ENCODE data around the gene EFHC1.

Gene EFHC1

DNA sequence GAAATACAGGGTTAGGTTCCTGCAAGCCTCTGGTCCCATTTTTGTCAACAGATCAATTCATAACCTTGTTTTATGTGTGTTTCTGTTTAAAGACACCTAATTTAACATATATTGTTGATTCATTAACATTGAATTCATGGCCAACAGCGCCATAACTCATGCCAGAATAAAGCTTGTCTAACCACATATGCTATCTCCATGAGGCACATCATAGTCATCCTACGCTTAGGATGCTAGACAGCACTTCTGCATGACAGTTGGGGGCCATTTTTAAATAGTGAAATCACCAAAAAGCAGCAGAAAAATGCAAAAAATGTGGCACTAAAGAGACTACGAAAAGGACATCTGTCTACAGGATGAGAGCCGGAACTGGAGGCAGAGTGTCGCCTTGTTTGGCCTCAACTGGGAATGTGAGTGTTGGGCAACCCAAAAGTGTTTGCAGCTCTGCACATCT lies 118.8 kb downstream of the EFHC1 start:
- no peak for DNase-seq (ENCODE audit: low read depth in 2 of 2)

DNA sequence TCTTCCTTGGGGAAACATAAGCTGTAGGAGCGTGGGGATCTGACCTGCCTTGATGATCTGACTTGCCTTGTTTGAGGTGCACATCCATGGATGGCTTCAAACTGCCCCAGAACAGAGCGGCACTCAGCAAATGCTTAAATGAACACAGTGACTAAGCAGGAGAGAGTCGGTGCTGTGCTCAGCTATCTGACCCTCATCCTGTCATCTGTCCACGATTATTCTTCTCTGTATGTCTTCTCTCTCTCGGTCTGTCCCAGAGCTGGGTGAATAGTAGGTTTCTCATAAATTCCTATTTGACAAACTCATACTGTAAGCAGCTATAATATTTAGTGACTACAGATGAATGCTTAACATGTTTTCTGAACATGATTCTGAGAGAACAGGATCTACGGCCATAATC lies 119.5 kb downstream of the EFHC1 start:
- no peak for DNase-seq (ENCODE audit: low read depth in 2 of 2)

DNA sequence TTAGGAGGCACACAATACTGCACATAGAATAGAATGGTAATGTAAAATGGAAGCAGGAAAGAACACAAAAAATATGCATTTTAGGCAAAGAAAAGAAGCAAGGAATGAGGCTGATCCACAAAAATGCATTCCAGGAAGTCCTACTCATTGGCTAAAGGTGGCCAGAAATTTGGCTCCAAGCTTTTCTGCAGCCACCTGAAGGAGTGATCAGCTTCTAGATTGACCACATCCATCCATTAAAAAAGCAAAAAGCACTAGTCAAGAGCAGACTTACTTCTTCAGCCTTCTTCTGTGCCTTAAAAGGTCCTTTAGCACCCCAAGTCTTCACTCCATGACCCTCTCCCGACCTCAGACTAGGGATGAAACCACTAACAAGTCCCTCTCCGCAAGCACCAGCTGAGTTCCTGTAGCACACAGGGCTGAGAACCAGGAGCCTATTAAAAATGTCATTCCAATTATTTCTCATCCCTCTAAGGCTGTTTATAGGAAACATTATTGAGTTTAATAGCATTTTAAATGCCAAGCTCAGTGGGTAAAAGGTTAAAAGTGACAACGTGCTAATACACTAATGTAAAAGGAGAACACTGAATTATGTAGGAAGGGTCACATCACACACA lies 120.3 kb downstream of the EFHC1 start:
- DNase-seq (ENCODE audit: low read depth in 2 of 2): no peak

DNA sequence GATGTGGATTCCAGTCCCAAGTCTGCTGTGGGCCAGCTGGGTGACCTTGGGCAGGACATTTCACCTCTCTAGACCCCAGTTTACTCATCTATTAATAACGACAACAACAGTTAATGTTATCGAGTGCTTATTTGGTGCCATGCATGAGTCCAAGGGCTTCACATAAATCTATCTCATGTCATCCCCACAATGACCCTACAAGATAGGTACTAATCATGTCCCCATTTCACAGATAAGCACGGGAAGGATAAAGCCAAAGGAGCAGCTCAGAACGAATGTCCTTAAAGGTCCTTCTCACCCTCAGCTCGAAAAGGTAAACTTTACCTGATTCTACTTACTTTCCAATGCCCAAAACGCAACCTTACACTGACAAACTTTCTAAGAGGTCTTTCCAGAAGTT lies 121.0 kb downstream of the EFHC1 start:
- no peak for DNase-seq (ENCODE audit: low read depth in 2 of 2)

DNA sequence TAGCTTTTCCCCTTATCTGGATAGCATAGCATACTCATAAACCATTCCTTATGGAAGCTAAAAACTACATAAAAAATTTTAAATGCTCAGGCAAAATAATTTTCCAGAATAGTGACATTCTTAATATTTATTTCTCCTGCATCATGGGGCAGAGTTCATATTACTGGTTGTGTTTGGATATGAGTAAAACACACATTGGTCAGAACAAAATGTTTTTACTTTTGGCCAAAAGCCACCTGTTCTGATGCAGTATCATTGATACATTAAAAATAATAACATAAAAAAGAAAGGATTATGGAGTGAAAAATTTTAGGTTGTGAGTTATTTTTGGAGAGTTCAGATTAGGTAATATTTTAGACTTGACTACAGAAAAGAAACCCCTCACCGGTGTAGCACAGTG lies 123.1 kb downstream of the EFHC1 start:
- no peak for DNase-seq (ENCODE audit: low read depth in 2 of 2)

DNA sequence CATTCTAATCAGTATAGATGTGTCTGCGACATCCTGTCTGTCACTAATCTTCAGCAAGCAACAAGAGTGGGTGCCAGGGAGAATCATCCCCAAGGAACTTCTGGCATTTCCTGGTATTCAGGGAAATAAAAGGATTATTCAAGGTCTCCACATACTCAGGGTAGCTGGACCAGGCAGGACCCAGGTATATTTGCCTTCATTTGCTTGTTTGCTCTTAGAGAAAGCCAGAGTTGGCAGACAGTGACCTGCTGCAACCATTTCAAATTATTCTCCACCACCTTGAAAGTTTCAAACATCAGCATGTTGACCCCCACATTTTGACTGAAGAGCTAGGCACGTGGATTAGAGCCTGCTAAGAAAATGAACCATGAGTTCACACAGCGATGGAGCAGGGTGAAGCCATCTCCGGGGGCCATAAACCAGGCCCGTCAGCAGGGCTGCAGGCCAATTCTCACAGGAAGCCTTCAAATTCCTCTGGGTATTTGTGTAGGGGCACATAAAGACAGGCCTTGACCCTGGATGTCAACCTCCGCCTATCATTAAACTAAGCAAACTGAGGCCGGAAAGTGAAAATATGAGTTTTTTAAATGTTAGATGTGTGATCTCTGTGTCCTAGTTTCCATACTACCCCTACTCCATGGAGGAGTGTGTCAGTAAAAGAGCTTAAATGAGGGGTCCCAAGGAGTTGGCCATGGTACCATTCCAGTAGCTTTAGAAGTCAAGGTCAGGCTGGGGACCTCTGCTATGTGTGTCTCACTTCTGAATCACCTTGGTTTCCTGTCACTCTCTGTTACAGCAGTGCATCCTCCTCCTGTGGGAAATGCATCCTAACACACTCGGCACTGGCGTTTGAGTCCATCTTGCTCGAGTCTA lies 123.8 kb downstream of the EFHC1 start:
- no peak for DNase-seq (ENCODE audit: low read depth in 2 of 2)

DNA sequence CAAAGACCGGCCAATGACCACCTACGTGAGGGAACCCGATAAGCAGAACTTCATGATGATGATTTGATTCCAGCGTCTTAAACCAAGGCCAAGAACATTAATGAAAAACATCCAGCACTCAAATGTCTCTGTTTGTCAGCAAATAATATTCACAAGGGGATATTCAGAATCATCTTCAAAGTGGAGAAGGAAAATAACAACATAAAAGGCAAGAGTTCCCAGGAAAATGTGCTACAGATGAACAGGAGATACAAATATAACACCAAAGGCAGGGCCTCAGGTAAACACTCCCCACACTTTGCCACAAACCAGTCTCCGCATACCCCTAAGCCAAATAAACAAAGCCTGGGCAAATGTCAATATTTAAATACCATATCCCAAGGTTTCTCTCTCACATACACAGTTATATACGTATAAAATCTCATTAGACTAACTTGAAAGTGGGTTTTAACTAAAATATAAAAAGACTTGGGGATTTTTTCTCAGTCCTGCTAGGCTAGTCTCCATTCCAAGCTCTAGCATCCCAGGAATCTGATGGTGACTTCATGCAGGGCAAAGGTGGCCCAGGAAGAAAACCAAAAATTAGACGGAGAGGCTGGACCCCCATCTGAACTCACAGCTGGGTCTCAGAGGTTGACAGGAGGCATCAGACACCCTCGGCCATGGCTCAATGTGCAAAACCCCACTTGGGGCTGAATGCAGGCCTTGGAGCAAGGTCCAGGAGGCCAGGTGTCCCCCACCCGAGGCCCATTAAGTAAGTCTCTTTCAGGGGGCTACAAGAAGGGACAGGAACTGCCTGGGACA lies 124.7 kb downstream of the EFHC1 start:
- DNase-seq (ENCODE audit: low read depth in 2 of 2): no peak

DNA sequence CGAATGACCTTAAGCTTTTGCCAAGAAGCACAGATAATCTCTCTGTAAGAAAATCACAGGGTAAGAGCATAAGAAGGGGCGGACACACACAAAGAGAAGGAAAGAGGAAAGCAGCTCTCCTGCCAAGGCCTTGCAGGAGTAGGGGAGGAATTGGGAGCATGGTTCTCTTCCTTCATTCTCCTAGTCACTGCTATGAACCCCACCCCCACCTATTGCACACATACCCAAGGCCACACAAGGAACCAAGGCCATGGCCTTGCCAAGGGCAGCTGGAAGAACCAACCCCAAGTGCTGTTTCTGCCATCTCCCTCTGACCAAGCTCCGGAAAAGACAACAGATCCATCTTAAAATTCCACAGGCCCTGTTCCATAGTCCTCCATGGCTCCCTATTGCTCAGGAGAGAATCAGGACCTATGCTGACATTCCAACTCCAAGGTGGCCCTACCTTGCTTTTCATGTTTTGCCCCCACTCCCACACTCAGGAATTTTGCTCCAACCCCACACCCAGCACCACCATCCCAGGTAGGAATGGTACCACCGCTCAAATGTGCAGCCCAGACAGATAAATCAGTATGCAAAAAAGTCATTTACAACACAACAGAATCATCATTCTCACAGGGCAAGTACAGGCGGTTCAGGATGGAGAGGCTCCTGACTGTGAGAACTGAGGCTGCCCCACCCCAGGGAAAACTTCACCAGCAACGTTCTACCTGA lies 125.4 kb downstream of the EFHC1 start:
- DNase-seq (ENCODE audit: low read depth in 2 of 2): no peak

DNA sequence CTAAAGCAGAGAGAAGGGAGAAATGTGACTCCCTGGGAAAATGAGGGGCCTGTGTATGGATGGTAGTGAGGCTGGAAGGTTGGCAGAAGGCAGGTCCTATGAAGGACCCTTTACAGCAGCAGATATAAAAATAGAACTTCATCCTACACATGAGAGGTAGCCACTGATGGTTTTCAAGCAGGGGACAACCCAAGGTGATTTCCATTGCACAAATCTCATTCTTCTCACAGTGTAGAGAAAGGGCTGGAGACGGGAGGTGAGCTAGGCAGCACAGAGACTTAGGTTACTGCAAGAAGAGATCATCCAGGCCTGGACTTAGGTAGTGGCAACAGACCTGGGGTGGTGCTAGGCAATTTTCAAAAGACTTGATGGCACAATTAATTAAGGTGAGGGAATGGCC lies 126.0 kb downstream of the EFHC1 start:
- DNase-seq (ENCODE audit: low read depth in 2 of 2): no peak

DNA sequence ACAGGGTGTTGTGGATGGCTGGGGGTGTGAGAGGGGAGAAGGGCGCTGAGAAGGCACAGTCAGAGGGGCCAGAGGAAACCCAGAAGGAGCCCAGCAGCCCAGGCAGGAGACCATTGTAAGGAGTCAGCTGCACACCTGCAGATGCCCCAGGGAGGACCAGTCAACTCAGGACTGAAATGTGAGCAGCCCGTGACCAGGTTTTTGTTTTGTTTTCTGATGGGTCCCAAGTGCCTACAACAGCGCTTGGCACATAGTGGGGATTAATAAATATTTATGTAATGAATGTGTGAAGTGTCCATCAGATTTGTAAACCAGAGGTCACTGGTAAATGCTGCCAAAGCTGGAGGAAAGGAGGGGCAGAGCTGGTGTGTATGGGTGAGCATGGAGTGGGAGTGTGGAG lies 126.5 kb downstream of the EFHC1 start:
- no peak for DNase-seq (ENCODE audit: low read depth in 2 of 2)

DNA sequence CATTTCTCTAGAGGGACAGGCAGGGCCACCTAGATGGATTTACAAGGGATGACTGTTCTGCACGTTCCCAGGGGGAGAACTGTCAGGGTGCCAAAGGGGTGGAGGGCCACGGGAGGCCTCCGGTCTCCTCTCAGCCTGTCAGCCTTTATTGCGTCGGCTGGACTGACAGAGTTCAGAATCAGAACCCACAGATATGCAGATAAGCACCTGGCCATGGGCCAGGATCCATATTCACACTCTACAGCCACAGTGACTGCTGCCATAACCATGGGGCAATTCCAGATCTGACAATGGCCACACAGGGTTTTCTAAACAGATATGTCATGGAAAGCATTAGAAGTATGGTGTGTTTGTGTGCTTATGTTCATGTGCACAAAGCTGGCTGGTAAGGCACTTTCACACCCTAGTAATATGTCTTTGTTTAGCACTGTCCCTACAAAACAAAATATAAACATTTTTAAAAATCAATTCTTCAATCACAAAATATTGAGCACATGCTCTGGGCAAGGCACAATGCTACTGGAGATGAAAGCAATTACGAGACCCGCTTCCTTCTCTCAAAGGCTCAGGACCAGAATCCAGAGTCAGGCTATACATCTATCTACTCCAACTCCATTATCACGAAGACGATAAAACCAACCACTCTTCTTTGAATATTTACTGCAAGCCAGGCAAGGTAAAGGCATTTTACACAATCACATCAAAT lies 127.7 kb downstream of the EFHC1 start:
- no peak for DNase-seq (ENCODE audit: low read depth in 2 of 2)

DNA sequence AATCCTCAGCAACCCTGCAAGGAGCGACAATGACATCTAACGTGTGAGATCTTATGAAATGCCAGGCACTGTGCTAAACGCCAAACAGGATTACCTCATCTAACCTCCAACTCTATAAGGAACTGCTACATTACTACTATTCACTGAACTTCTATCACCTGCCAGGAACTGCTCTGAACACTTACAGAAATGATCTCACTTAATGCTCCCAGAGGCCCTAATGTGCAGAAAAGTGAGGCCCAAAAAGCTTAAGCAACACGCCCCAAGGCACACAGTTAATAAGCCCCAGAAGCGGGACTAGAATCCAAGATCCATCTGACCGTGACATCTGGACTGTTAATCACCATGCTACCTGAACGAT lies 128.2 kb downstream of the EFHC1 start:
- DNase-seq (ENCODE audit: low read depth in 2 of 2): no peak

DNA sequence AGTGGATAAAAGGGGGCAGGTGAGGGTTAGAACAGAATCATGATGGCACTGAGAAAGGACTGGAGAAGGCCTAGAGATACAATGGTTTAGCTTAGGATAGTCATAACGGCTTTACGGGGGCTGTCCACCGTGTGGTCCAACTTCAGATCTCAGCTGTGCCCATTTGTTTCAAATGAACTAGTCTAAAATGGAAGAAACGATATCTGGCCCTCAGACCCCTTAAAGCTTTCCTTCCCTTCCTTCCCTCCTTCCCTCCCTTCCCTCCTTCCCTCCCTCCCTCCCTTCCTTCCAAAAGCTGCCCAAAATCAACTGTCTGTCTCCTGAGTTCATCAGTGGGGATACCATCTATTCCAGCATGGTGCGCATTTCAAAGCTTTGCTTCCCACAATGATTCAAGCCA lies 128.9 kb downstream of the EFHC1 start:
- DNase-seq (ENCODE audit: low read depth in 2 of 2): no peak

DNA sequence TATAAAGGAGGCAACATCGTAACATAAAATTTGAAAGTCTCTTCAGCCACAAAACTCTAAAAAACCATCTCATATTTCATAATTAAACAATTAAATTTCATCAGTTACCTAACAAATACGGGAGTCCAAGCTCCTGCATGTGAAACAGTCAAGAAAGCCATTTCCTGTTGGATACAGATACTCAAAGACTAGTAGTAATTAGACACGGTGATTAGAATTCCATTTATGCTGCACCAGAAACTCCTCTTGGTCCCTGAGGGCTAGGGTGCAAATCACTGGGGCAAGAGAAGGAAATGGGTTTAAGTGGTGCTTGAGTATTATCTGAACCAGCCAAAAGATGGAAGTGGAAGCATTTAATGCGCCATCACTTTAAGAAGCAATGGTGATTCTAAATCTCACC lies 129.3 kb downstream of the EFHC1 start:
- no peak for DNase-seq (ENCODE audit: low read depth in 2 of 2)

DNA sequence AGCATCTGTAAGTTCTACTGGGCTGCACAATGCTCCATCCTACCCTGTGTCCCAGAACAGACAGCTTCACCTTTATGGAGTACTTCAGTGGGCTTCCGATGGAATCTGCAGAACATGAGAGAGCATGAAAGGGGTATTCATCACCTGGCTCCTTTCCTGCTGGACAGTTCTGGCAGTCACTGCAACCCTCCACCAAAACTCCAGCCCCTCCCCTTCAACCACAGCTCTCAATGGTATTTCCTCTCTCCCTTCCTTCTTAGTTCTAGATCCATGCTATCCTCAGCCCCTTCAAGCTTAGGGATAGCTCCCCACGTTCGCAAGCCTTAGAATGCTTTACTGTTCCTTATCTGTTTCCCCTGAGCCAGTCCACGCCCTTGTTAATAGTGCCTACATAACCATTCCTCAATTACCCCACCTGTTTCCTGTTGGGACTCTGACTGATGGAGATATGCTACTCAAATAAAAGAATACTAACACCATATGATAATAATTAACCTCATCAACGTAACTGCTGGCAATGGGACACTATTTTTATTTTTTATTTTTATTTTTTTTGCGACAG lies 130.0 kb downstream of the EFHC1 start:
- DNase-seq (ENCODE audit: low read depth in 2 of 2): no peak

DNA sequence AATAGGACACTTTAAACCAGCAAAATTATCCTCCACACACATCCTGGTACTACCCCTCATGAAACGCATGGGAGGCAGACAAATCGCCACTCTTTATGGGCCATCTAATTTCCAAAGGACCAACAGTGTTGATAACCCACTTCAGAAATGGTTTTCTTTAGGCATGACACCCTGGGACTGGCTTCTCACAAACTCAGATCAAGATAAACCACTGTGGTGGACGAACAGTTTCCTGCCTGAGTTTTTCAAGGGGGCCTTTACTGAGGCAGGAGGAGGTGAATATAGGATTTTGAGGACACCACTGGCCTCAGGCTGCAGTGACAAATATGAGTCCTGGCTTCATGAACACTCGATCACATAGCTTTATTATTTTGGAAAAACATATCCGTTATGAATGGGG lies 130.7 kb downstream of the EFHC1 start:
- no peak for DNase-seq (ENCODE audit: low read depth in 2 of 2)

DNA sequence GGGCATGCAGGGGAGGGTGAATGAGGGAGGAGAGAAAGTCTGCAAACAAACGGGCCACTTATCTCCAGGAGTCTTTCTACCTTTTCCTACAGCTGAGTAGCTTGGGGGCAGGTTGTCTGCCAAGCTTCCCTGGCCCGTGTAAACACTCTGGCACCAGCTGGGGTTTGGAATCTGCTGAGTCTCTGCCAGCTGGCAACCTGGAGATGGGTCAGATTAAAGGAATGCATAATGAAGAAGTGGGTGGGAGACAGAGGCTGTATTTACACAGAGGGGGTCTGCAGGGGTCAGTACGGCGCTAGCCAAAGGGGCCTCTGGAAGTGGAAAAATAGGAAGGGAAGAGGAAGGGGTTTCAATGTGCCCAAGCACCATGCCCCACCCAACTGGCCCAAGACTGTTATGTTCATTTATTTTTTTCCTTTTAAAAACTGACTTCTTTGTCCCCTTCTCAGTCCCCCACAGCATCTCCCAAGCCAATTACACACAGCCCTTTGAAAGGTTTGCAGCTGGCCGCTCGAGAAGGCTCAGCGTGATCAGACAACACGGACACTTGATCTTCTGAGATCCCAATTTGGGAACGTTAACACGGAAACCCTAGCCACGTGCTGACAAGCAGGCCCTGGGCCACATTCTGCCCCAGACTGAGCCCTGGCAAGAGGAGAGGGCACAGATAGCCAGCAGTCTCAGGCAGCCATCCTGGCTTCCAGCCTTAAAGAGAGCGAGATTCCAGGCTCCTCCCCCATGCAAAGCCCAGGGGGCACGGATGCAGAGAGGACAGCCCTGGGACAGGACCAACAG lies 131.5 kb downstream of the EFHC1 start:
- DNase-seq (ENCODE audit: low read depth in 2 of 2): no peak

DNA sequence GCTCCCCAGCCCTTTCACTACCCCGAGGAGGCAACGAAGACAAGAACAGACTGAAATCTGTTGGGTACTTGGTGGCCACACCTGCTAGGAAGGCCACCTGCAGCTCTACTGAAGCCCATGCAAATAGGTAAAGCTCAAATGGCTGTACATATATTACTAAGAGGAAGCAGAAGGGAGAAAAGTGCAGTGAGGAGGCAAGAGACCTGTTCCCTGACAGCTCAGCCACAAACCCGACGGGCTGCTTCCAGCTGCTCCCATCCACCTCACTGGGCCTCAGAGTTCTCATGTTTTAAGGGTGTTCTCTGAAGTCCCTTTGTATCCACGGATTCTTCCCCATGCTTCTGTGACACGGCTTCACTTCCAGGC lies 132.1 kb downstream of the EFHC1 start:
- DNase-seq (ENCODE audit: low read depth in 2 of 2): no peak

DNA sequence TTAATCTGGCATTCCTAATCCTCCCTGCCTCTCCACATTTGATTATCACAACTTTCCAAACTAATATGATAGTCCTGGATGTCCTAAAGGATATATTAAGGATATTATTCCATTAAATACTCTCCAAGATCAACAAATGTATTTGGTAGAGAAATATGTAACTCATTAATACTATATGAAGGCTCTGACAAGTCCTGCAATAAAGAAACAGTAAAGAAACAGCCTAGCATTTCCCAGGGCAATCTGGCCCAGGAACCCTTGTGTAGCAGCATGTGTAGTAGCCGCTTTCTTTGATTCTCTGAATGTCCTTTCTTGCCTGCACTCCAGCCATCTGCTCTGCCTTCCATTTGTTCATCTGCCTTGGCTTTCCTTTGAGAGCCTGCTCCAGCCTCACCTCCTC lies 133.0 kb downstream of the EFHC1 start:
- no peak for DNase-seq (ENCODE audit: low read depth in 2 of 2)

DNA sequence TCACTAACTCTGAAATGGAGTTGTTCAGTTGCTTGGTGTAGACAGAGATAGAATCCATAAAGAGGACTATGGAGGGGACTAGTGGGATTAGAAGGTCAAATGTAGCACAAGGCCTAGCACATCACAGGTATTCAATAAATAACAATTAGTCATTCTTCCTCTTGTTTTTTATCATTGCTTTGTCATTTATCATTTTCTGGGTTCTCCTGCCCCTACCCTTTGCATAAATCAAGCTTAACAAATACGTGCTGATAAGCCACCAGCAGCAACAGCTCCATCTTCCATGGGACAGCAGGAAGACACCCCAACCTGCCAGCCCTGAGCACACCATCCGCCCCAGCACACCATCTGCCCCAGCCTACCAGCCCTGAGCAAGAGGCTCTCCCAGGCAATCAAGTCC lies 133.6 kb downstream of the EFHC1 start:
- no peak for DNase-seq (ENCODE audit: low read depth in 2 of 2)
